Suprapubic skin (tissue), 4 donors: Measurements from ENCODE around the gene CCNQ.

Experiments used
- POLR2A ChIP-seq, 2 donors: fragments of 450-650 bp; IDR thresholded peaks; one replicate each; pipeline ENCODE4 v1.6.1; 2017; ENCODE audit warnings: antibody characterized with exemption in 2 of 2, mild to moderate bottlenecking in 2 of 2, moderate library complexity in 2 of 2
- POLR2AphosphoS5 ChIP-seq, 3 donors: sonication (generic); formaldehyde crosslinking; IDR thresholded peaks; one replicate each; pipeline ENCODE4 v1.6.1; 2017; ENCODE audit warnings: antibody characterized with exemption in 3 of 3

GRCh38 chrX:153557618-153558355 is 41.2 kb downstream of the CCNQ start:
- TF ChIP-seq POLR2A (IDR thresholded peaks at IDR 0.05) (no peak), POLR2AphosphoS5 (IDR thresholded peaks at IDR 0.05) (no peak)
